Esophagus muscularis mucosa (tissue), 2 donors: ENCODE data around the gene CYGB.

Source experiments
- POLR2A ChIP-seq: fragments of 450-650 bp; IDR thresholded peaks from one replicate; pipeline ENCODE4 v1.6.1; 2017; ENCODE audit warnings: antibody characterized with exemption, moderate library complexity, mild to moderate bottlenecking, low read depth
- POLR2AphosphoS5 ChIP-seq, 2 donors: sonication (generic); formaldehyde crosslinking; IDR thresholded peaks; one replicate each; pipeline ENCODE4 v1.6.1; 2017; ENCODE audit warnings: antibody characterized with exemption in 2 of 2

DNA sequence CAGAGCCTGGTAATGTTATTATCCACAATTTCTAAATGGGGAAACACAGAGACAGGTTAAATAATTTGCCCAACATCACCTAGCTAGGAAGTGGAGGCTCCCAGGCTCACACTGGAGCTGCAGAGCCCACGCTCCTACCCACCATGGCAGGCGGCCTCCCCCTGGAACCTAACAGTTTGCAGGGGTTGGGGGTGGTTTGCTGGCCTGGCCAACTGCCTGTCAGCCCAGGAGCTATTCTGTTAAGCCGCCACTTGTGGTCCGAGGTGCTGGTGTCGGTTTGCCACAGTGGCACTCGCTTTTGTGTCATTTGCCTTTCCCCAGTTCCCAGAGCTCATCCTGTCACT is 5.9 kb upstream of the CYGB start:
- TF ChIP-seq POLR2AphosphoS5 (IDR thresholded peaks at IDR 0.05) (no peak), POLR2A (no peak)
